Activated CD4-positive, alpha-beta T cell treated with anti-CD3 and anti-CD28 coated beads, Interleukin-10, Interleukin-2, amounts not matched to agents 100 ng/mL and 50 ng/mL, durations not matched to agents 16 hours and 8 hours (primary cell): ENCODE results near the gene ASPHD2.
A peak's percentile ranks its signal among the peaks of the same experiment; 100 is the strongest.
"Not testable (repeated sequence)": the region's sequence is repeated elsewhere in the genome, so short reads cannot be mapped to it uniquely, and the experiment has no call there.

Experiments used
- DNase-seq: peaks from one replicate; pipeline ENCODE4 v3.0.0-alpha.2; 2020

The ASPHD2 gene, protein sequence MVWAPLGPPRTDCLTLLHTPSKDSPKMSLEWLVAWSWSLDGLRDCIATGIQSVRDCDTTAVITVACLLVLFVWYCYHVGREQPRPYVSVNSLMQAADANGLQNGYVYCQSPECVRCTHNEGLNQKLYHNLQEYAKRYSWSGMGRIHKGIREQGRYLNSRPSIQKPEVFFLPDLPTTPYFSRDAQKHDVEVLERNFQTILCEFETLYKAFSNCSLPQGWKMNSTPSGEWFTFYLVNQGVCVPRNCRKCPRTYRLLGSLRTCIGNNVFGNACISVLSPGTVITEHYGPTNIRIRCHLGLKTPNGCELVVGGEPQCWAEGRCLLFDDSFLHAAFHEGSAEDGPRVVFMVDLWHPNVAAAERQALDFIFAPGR

DNA sequence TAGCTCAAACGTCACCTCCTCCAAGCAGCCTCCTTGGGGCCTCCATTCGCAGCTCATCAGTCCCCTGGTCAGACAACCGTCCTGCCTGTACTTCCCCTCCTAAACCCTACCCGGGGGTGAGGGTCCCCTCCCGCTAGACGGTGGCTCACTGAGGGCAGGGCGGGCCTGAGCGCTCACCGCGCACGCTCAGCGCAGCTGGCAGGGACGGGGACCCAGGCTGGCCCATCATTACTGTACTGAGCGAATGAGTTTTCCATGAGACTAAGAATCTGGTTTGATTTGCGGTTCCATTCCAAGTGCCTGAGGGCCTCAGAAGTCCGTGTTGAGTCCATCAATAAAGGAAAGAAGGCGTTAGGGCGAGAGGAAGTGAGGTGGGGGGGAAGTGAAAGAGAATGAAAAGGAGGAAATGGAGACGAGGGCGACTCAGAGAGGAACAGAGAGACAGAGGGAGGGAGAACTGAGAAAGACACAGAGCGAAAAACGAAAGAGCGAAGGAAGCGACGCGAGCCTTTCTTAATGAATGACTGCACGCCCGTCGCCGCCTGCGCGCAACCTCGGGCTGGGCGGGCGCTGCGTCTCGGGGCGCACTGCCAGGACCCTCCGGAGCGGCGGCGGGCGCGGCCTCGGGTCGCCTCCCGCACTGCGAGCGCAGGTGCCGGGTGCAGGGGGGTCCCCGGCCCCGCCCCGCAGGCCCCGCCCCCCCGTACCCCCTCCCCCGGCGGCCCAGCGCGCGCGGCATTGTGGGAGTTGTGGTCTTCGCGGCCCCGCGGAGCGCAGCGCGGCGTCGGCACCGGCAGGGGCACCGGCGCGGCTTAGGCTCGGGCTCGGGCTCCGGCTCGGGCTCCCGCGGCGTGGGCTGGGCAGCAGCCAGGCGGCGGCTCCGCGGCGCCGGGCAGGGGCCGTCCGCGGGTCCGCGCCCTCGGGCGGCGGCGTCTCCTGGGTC is at the start of gene ASPHD2:
Gene ASPHD2 (plus strand): TSS at position 746 of the 943 bp plus-strand sequence. CDS start 4,356 bp downstream, outside the sequence.
- peak; percentile 88 for DNase-seq

DNA sequence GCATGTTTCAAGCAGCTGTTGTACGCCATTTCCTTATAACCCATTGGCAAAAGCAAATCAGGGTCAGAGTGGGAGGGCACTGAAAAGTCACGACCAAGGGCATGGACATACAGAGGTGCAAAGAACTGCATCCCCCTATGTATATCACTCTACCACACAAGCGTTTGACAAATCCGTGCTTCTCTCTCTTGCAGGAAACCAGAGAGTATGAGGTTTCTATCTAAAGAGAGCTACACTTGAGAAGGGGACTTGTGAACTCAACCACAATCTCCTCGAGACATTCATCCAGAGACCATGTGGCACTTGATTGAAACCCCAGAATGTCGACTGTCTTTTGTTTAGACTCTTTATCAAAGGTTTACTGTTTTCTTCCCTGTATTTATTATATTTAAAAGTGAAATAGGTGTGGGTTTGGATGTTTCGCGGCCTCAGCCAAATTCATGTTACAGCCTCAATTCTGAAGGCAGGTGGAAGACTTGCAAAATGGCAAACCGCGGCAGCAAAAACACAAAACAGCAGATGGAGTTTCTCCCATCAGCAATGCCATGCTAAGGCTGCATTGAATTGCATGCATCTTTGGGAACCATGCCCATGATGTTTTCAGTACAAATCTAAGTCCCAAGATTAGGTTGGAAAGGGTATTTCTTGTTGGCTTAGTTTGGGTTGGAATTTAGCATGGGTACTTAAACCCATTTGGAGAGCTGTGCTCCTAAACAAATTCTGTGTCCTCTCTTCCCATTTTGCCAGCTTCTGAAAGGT is 48.8 kb upstream of the ASPHD2 start:
- no peak for DNase-seq

DNA sequence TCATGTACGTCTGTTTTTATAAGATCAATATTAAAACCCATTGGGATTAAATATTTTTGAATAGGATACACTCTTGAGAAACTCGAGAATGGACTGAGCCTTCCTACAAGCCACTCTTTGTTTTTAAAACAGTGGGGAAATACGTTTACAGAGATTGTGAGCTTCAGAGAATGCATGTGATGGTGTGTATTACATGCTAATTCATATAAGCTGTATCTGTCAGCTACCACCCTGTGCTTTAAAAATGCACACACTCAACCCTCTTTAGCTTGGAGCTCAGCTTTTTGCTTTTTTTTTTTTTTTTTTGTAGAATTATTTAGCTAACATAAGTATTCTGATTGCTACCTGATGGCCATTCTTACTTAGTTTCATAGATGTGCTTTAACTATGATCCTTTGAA is 46.3 kb upstream of the ASPHD2 start:
- no peak for DNase-seq

DNA sequence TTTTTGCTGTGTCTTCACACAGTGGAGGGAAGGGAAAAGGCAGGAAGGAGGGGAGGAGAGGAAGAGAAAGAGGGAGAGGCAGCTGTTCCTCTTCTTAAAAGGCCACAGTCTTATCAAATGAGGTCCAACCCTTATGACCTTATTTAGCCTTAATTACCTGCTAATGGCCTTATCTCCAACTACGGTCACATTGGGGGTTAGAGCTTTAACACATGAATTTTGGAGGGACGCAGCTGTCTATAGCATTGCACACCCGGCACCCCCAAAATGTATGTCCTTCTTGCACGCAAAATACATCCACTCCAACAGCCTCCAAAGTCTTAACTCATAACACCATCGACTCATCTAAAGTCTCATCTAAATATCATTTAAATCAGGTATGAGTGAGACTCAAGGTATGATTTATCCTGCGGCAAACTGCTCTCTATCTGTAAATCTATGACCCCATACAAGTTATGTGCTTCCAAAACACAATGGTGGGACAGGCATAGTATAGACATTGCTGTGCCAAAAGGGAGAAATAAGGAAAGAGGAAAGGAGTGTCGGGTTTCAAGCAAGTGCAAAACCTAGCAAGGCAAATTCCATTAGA is 45.0 kb upstream of the ASPHD2 start:
- no peak for DNase-seq

DNA sequence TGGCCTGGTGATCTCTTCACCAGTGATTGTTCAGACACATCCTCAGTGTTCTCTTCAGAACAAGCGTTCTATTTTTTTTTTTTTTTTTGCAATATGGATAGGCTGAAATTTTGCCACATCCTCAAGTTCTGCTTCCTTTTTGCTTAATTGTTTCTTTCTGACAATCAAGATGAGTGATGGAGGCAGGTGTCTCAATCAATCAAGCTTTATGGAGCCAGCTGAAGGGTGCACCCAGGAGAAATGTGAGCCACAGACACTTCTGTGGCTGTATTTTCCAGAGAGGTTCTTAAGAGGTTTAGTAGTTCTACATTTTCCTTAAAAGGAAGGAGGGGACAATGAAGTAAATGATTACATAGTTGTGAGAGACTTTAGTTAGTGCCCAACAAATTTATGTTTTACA is 43.9 kb upstream of the ASPHD2 start:
- DNase-seq = no peak

DNA sequence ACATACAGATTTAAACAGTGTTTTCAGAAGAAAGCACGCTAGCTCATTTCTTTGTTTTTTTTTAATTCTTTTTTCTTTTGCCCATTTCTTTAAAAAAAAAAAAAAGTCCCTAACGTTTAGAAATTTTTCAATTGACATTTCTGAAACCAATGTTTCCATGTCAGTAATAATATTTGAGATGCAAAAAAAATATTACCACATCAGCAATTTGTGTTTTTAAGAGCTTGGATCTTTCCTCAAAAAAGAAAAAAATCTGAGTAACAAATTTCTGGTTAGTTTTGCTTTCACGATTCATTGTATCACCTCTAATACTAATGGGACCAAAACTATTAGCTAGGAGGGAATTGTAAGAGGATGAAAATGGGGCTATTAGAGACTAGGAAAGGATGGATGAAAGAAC is 39.9 kb upstream of the ASPHD2 start:
- no peak for DNase-seq

DNA sequence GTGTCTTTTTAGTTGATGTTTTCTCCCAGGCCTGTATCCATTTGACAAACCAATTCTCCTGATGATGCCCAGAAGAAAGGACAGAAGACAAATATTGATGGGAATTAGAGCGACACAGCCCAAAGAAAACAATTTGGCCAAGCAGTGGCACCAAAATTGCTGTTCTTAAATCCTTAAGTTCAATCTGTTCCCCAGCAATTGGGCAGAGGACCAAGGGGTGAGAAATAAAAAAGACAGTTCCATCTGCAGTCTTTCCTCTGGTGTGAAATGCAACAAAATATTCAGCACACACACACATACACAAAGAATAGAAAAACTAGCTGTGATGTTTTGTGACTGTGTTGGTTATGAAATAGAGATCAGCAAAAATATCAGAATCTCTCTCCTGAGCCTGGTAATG is 38.0 kb upstream of the ASPHD2 start:
- no peak for DNase-seq

DNA sequence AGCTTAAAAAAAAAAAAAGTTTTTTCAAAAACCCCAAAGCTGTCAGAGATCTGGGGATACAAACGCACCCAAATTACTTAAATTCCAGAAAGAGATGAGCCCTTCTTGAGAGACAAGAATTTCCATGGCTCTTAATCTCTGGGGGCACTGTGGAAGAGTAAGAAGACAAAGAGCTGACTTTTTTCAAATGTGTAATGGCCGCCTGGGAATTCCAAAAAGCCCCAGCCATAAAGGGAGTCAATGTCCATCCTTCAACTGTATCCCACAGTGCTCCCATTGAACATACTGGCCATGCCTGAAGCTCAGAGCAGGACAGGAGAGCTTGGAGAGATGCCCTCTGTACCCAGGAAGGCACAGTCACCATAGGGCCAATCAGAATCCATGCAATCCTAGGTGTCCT is 37.4 kb upstream of the ASPHD2 start:
- no peak for DNase-seq

DNA sequence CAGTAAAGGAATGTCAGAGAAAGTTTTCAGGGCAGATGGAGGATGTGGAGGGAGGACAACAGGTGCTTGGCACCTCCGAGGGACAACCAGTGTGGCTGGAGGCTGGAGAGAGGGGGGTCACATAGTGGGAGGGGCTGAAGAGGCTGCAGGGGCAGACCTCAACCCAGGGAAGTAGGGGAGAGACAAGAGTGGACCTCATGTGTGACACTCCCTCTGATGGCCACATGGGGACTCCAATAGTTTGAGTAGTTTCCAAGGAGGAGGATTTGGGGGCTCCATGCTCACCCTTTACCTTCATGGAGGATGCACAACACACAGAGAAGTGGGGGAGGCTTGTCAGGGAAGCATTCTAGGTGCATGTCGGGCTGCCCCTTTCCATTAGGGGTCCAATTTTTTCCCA is 35.1 kb upstream of the ASPHD2 start:
- DNase-seq = no peak

DNA sequence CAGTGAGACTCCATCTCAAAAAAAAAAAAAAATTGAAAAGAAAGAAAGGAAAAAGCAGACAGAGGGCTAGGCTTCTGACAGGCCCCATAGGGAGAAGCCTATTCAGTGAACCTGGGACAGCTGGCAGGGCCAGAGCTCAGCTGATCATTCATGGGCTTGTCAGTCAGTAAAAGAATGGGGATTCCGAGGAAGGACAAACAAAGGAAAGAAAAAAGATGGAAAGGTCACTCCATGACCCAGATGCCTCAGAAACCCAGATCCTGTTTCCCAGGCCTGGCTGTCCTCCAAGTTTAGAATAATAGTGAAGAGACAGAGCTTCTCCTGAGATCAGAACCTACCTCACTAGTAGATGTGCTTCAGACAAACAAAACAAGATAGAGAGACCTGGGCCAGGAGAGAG is 34.3 kb upstream of the ASPHD2 start:
- no peak for DNase-seq

DNA sequence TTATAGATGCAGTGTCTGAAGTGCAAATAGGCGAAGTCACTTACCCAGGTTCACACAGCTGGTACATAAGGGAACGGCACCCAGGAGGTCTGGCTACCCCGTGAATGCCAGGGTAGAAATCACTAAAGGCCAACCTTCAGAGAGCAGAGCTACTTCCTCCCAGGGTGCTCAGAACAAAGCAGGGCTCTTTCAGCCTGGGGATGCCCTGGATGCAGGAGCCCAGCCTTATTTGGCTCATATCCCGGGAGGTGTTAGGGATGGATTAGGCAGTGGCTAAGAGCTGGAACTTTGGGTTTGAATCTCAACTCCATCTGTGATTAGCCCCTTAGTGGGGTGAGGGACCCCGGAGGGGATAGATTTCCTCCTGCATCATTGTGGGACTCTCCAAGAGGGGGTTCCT is 33.1 kb upstream of the ASPHD2 start:
- no peak for DNase-seq

DNA sequence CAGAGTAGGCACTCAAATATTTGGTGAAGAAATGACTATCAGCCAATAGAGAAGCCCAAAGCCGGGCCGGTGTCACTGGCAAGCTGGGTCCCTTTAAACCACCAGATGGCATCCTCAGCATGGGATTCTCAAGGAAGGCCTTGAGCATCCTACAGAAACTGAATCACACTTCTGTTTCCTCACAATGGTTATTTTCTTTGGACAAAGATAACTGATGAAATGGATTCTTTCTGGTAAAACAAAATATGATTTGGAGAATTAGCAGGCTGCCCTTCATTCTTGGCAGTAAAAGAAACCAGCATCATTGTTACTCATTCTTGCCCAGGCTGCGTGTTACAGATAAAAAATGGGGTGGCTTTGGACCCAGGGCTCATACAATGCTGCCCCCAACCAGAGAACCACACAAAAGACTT is 30.3 kb upstream of the ASPHD2 start:
- DNase-seq = peak; percentile 76

DNA sequence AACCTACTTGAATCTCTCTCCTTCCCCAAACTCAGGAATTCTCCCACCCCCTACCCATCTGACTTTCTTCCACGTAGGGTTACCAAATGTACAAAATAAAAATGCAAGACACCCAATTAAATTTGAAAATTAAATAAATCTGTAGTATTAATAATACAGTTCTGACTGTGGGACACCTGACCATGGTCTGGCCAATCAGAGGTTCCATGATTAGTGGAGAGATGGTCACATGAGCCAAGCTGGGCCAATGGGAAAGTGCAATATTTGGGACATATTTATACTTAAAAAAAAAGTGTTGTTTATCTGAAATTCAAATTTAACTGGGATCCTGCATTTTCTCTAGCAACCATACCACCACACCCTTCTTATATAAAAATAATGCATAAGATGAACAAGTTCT is 29.8 kb upstream of the ASPHD2 start:
- DNase-seq = no peak

DNA sequence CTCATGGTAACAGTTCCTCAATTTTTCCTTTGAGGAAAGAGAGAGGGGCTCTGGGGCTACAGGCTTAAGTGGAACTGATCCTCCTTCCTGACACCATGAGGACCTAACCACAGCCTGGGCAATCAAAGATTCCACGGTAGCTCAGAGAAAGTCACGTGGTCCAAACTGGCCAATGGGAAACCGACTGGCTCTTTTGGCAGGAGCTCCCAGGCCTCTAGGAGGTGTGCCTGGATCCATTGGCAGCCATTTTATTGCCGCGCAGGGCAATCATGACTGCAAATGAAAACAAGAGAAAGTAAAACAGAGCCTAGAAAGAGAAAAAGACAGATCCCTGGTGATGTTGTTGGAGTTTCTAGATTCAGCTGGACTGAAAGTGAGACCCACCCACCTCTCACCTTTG is 27.3 kb upstream of the ASPHD2 start:
- no peak for DNase-seq

DNA sequence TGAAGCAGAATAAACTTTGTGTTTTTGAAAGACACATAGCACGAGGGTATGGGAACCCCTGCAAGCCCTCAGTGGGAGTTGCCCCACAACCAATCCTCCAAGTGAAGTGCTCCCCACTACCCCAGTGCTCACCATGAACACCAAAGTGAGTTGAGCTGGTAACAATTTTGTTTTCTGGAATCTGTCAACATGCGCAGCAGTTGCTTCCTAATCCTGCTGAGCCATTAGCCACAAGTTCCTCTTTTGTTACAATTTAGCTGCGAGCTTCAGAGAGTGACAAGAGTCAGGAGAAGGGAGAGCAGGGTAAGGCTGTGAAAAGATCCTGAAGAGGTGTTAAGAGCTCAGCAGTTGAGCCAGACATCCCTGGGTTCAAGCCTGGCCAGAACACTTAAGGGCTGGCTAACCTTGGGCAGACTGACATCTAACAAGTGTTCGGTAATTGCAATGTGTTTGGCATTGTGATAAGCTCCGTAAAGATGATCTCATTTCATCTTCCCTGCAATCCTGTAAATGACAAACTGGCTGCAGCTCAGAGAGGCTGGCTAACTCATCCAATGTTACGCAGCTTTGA is 24.1 kb upstream of the ASPHD2 start:
- no peak for DNase-seq

DNA sequence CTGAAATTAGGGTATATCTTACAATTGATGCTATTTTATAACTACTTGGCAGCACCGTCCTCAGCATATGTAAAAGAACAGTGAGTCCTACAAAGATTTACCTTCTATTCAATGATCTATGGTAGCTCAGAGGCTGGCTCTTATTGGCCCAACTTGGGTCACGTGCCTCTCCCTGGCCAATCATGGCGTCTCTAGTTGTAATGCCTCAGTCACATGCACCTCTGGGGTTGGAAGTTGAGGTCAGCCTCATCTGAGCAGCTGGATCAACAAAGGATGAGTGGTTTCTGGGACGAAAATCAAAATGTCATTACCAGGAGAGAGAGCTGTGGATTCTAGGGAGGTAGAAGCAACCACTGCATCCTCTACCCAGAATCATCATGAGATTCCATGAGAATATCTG is 22.9 kb upstream of the ASPHD2 start:
- DNase-seq = no peak

DNA sequence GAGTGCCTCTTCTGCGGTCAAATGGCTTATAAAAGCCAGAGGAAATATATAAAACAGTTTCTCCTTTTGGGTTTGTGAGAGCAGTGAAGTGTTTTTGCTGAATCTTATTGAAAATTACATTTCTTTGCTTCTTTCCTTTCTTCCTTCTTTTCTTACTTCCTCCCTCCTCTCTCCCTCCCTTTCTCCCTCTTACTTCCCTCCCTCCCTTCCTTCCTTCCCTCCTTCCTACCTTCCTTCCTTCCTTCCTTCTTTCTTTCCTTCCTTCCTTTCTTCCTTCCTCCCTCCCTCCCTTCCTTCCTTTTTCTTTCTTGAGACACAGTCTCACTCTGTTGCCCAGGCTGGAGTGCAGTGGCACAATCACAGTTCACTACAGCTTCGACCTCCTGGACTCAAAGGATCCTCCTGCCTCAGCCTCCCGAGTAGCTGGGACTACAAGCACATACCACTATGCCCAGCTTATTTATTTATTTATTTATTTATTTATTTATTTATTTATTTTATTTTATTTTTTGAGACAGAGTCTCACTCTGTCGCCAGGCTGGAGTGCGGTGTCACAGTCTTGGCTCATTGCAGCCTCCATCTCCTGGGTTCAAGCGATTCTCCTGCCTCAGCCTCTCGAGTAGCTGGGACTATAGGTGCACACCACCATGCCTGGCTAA is 20.4 kb upstream of the ASPHD2 start:
- not testable (repeated sequence) for DNase-seq

DNA sequence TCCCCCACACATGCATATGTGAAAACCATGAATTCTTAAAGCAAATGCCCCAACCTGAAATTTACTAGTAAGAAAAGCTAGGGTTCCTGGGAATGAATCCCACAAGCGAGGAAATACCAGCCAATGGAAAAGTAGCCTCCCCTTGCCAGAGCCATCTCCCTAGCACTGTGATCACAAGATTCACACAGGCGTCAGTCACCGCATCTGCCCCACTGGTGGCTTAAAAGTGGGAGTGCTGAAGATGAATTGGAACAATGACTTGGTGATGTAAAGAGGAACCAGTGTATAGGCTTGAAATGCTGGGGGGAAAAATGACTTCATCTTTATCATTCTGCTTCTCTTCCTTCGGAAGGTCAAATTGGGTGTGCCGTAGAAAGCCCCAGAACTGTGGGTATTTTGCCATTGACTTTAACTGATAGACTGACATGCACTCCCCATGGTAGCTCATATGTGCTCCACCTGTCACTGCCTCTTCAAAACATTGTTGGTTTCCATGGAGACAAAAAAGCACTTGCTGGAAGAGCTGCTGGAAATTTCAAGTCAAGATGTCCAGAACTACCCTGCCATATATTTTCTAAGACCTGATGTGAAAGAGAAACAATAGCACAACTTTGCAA is 19.2 kb upstream of the ASPHD2 start:
- no peak for DNase-seq

DNA sequence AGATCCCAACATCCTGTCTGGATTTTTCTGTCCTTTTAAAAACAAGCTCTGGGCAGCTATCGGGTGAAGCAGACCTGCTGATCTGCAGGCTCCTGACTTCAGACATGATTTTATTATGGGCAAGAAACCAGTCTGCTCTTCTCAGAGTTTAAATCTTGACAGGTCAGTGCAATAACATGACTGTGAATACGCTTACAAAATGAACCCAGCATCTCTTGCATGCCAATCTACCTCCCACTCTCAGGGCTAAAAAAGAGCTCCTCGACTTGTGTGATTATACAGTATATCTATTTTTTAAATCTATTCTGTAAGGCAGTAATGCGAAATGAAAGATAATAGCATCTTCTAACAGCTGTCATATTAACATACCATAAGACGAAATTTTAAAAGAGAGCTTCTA is 18.7 kb upstream of the ASPHD2 start:
- no peak for DNase-seq

DNA sequence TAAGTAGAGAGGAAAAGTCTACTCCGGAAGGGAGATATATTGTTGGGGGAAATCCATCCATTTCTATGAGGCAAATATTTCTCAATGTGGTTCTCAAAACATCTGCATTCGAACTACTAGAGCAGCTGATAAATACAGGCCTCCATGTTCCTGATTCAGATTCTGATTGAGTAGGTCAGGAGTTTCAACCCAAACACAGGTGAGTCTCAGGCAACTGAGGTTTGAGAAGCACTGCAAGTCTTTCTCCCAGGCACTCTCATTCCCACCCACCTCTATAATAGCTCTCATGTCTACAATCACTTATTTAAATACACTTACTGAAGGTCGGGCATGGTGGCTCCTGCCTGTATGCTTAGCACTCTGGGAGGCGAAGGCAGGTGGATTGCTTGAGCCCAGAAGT is 14.7 kb upstream of the ASPHD2 start:
- no peak for DNase-seq

DNA sequence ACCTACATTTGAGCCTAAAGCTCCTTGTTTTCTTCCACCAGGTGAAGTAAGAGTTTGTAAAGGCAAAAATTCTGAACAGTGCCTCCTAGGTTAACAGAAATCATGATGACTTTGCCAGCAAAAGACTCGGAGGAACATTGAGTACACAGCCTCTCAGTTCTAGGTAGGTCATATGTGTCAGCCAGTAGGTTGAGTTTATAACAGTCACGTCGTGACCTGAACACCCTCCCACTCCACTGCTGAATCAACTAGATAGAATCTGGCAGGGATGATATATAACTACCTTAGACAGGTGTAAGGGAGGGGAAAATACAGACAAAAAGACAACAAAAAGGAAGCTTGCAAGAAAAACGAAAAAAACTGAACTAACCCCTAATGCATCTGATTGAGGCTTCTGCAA is 12.8 kb upstream of the ASPHD2 start:
- DNase-seq = no peak
